H1 (cell line): ENCODE results near the gene CGNL1. TPM values are rescaled to one million over a fixed set of nuclear protein-coding genes. Genes with fewer than 3 reads are reported as not detected.
A peak's percentile ranks its signal among the peaks of the same experiment; 100 is the strongest.

Source experiments
- CTCF ChIA-PET: fragments of 300-600 bp; sonication (Branson Sonifier 250); formaldehyde crosslinking; loops from one replicate; lab custom pipeline; 2021; ENCODE audit not compliant: partially characterized antibody; lab: Charles Lee
- POLR2A ChIA-PET: fragments of 300-600 bp; sonication (Branson Sonifier 250); formaldehyde crosslinking; loops from one replicate; lab custom pipeline; 2021; ENCODE audit warnings: inconsistent platforms; ENCODE audit not compliant: partially characterized antibody; lab: Charles Lee
- DNase-seq, 2 experiments: peaks; one replicate each; pipeline versions ENCODE4 v3.0.0 to v3.0.0-alpha.2; 2010 to 2022; ENCODE audit warnings: low spot score in 2 of 2, low read depth in 1 of 2, mixed read lengths in 1 of 2
- FAIRE-seq: peaks from 2 replicates; lab custom pipeline; 2011; peaks lifted over from hg19 to GRCh38; lab: Jason Lieb, UNC
- H2AFZ ChIP-seq: 2 replicates; pipeline ENCODE4 v1.8.1; 2012; ENCODE audit warnings: low read length, inconsistent platforms
- H2AK5ac ChIP-seq: 2 replicates; pipeline ENCODE4 v1.6.1; 2013; ENCODE audit warnings: low read depth, low read length
- H2BK120ac ChIP-seq: replicated peaks from 2 replicates; pipeline ENCODE3; 2013; ENCODE audit warnings: low read depth, low read length, inconsistent platforms
- H2BK12ac ChIP-seq: 2 replicates; pipeline ENCODE4 v1.6.1; 2013; ENCODE audit warnings: low read depth, low read length
- H2BK15ac ChIP-seq: 2 replicates; pipeline ENCODE4 v1.6.1; 2013; ENCODE audit warnings: low read length
- H2BK20ac ChIP-seq: 2 replicates; pipeline ENCODE4 v1.6.1; 2013; ENCODE audit warnings: low read length
- H2BK5ac ChIP-seq: 2 replicates; pipeline ENCODE4 v1.6.1; 2013; ENCODE audit warnings: low read depth, low read length
- H3K14ac ChIP-seq: 2 replicates; pipeline ENCODE4 v1.6.1; 2013; ENCODE audit warnings: inconsistent platforms; ENCODE audit not compliant: insufficient read length
- H3K18ac ChIP-seq: 2 replicates; pipeline ENCODE4 v1.6.1; 2013; ENCODE audit warnings: low read length; ENCODE audit errors: extremely low read depth
- H3K23ac ChIP-seq: 2 replicates; pipeline ENCODE4 v1.6.1; 2013; ENCODE audit warnings: inconsistent platforms; ENCODE audit not compliant: insufficient read length
- H3K23me2 ChIP-seq: 2 replicates; pipeline ENCODE4 v1.6.1; 2013; ENCODE audit warnings: low read depth, low read length
- H3K27ac ChIP-seq: 2 replicates; pipeline ENCODE4 v1.6.1; 2011; ENCODE audit warnings: low read depth, low read length, inconsistent platforms
- H3K27me3 ChIP-seq, 4 experiments: replicated peaks in 1 of 4; 1 replicate in 1 of 4; 2 replicates in 3 of 4; pipeline versions ENCODE4 v1.6.1 to v1.8.1; 2011 to 2013; ENCODE audit warnings: low read length in 3 of 4, mild to moderate bottlenecking in 3 of 4, inconsistent platforms in 2 of 4, mixed read lengths in 2 of 4, moderate library complexity in 1 of 4; ENCODE audit not compliant: control insufficient read depth in 3 of 4, insufficient read depth in 3 of 4; ENCODE audit errors: extremely low read depth in 1 of 4
- H3K36me3 ChIP-seq, 4 experiments: 2 replicates each; pipeline versions ENCODE4 v1.6.1 to v1.8.1; 2011 to 2013; ENCODE audit warnings: mild to moderate bottlenecking in 4 of 4, low read length in 3 of 4, moderate library complexity in 2 of 4, control low read depth in 1 of 4, inconsistent platforms in 1 of 4; ENCODE audit not compliant: insufficient read depth in 4 of 4, control insufficient read depth in 2 of 4
- H3K4ac ChIP-seq: replicated peaks from 2 replicates; pipeline ENCODE3; 2013; ENCODE audit warnings: low read length, low read depth, mixed read lengths, inconsistent platforms; ENCODE audit not compliant: insufficient read length
- H3K4me1 ChIP-seq, 4 experiments: replicated peaks in 1 of 4; 1 replicate in 1 of 4; 2 replicates in 3 of 4; pipeline versions ENCODE4 v1.6.1 to v1.8.1; 2011 to 2013; ENCODE audit warnings: low read length in 3 of 4, inconsistent platforms in 2 of 4, mixed read lengths in 1 of 4; ENCODE audit not compliant: insufficient read depth in 4 of 4, control insufficient read depth in 3 of 4
- H3K4me2 ChIP-seq, 2 experiments: 2 replicates each; pipeline versions ENCODE4 v1.6.1 to v1.8.1; 2011 to 2013; ENCODE audit warnings: low read depth in 2 of 2, low read length in 2 of 2, control low read depth in 1 of 2, inconsistent platforms in 1 of 2, mild to moderate bottlenecking in 1 of 2; ENCODE audit not compliant: insufficient read depth in 1 of 2
- H3K4me3 ChIP-seq, 4 experiments: fragments of 200-600, 300-600 bp in 1 of 4; sonication (generic), shearing (Covaris generic), sonication (Bioruptor Twin) in 1 of 4; 2 replicates each; pipeline versions ENCODE4 v1.5.1 to v1.8.1; 2011 to 2016; ENCODE audit warnings: low read length in 4 of 4, low read depth in 3 of 4, control low read depth in 2 of 4, inconsistent platforms in 2 of 4, mild to moderate bottlenecking in 2 of 4, mixed read lengths in 1 of 4, moderate library complexity in 1 of 4; ENCODE audit not compliant: insufficient read depth in 2 of 4; ENCODE audit errors: extremely low read depth in 1 of 4
- H3K56ac ChIP-seq: replicated peaks from 2 replicates; pipeline ENCODE3; 2013; ENCODE audit warnings: low read depth, mild to moderate bottlenecking, mixed read lengths, low read length, inconsistent platforms; ENCODE audit not compliant: insufficient read length
- H3K79me1 ChIP-seq: 2 replicates; pipeline ENCODE4 v1.6.1; 2013; ENCODE audit warnings: low read depth, low read length, control low read depth
- H3K79me2 ChIP-seq, 2 experiments: 2 replicates each; pipeline versions ENCODE4 v1.6.1 to v1.8.1; 2012 to 2013; ENCODE audit warnings: low read length in 2 of 2, mild to moderate bottlenecking in 2 of 2, inconsistent platforms in 1 of 2; ENCODE audit not compliant: insufficient read depth in 2 of 2, control insufficient read depth in 1 of 2
- H3K9ac ChIP-seq, 4 experiments: replicated peaks in 1 of 4; 1 replicate in 1 of 4; 2 replicates in 3 of 4; pipeline versions ENCODE4 v1.6.1 to v1.8.1; 2011 to 2013; ENCODE audit warnings: low read depth in 3 of 4, low read length in 3 of 4, control low read depth in 2 of 4, mild to moderate bottlenecking in 2 of 4, moderate library complexity in 2 of 4, inconsistent platforms in 1 of 4; ENCODE audit errors: extremely low read depth in 1 of 4
- H3K9me3 ChIP-seq, 2 experiments: 2 replicates each; pipeline versions ENCODE4 v1.6.1 to v1.8.1; 2012 to 2013; ENCODE audit warnings: mild to moderate bottlenecking in 2 of 2, moderate library complexity in 2 of 2, control low read depth in 1 of 2, inconsistent platforms in 1 of 2, low read depth in 1 of 2, low read length in 1 of 2, mixed read lengths in 1 of 2; ENCODE audit not compliant: insufficient read depth in 2 of 2
- H4K20me1 ChIP-seq, 2 experiments: replicated peaks in 1 of 2; 2 replicates each; pipeline versions ENCODE3 to v1.8.1; 2011 to 2013; ENCODE audit warnings: inconsistent platforms in 2 of 2, low read length in 2 of 2, mild to moderate bottlenecking in 1 of 2; ENCODE audit not compliant: insufficient read depth in 2 of 2, control insufficient read depth in 1 of 2
- H4K5ac ChIP-seq: 2 replicates; pipeline ENCODE4 v1.6.1; 2013; ENCODE audit warnings: low read length, low read depth, mixed read lengths, inconsistent platforms; ENCODE audit not compliant: insufficient read length
- H4K8ac ChIP-seq: 2 replicates; pipeline ENCODE4 v1.8.0; 2013; ENCODE audit warnings: mild to moderate bottlenecking, moderate library complexity, low read length, inconsistent platforms; ENCODE audit not compliant: insufficient read depth; ENCODE audit errors: extremely low read depth
- H4K91ac ChIP-seq: replicated peaks from 2 replicates; pipeline ENCODE3; 2013; ENCODE audit warnings: low read length, mixed read lengths, inconsistent platforms; ENCODE audit not compliant: insufficient read length
- ATF3 ChIP-seq: IDR thresholded peaks from 2 replicates; pipeline ENCODE4 v1.6.1; 2011; ENCODE audit warnings: low read depth, mild to moderate bottlenecking, low read length; ENCODE audit not compliant: insufficient read depth
- SIN3A ChIP-seq, 2 experiments: IDR thresholded peaks in 1 of 2; conservative IDR thresholded peaks in 1 of 2; 2 replicates each; pipeline ENCODE4 v1.6.1; 2011 to 2012; ENCODE audit warnings: low read length in 2 of 2, improper control_type of control experiment in 1 of 2, low read depth in 1 of 2, mild to moderate bottlenecking in 1 of 2
- WGBS, 2 experiments: shearing (Covaris generic) in 1 of 2; methylation state at CpG; one replicate each; pipeline versions ENCODE4 v1.1.6 to v1.1.7; 2013 to 2015; ENCODE audit warnings: low lambda C conversion rate in 2 of 2, mixed read lengths in 2 of 2, inconsistent platforms in 1 of 2, low coverage in 1 of 2, missing lambda C conversion rate in 1 of 2; ENCODE audit not compliant: insufficient replicate concordance in 2 of 2, insufficient coverage in 1 of 2, insufficient read length in 1 of 2; ENCODE audit errors: extremely low coverage in 1 of 2, missing lambda C conversion rate in 1 of 2; 5-methylcytosine and 5-hydroxymethylcytosine counted together
- polyA plus RNA-seq, 7 experiments: library from polyadenylated mRNA; depleted of rRNA in 3 of 7; stranded (reverse) in 5 of 7; unstranded in 2 of 7; fragments of >200 nt in 5 of 7; fragments of 200-250 nt in 2 of 7; gene quantifications; 1 replicate in 5 of 7; 2 replicates in 1 of 7; 4 replicates in 1 of 7; pipeline versions ENCODE4 v1.2.1 to v1.2.3, GENCODE V29; 2011 to 2013; ENCODE audit warnings: missing spikeins in 2 of 7, mixed read lengths in 2 of 7
- total RNA-seq: library from RNA; stranded (reverse); fragmentation: NEBNext Ultra II Directional; extraction: Animal tissue kit (Norgen Biotek cat#: 25700); gene quantifications from 2 replicates; pipeline ENCODE4 v1.2.1, GENCODE V29; 2021

Gene CGNL1
- total and polyA plus RNA-seq, 2 of the 8 experiments (the other 6 are each of a cell fraction or from before 2014, with no cell fraction given): 21.8 to 75.6 TPM

GRCh38 chr15:57505949-57506391 lies 129.7 kb downstream of the CGNL1 start:
- H3K23me2 ChIP-seq: no peaks in the 10 kb centered on the region
- POLR2A ChIA-PET: interaction anchor here (1.2 kb wide), 1 partner anchor 118 kb away, joined by 4 read pairs; no protein-coding TSS in a partner anchor
- H3K23ac ChIP-seq: no peak overlapping the region
- H2AFZ ChIP-seq: no peak overlapping the region
- CTCF ChIA-PET: interaction anchor here (0.7 to 8.2 kb wide), 29 partner anchors 10 to 424 kb away, joined by 3 to 170 read pairs (median 4); no protein-coding TSS in a partner anchor
- H3K27ac ChIP-seq: no peak overlapping the region
- no peak overlapping the region for H2BK15ac ChIP-seq
- H2BK20ac ChIP-seq: no peak overlapping the region
- no peak overlapping the region for H3K14ac ChIP-seq
- H4K91ac ChIP-seq: no peak overlapping the region
- no peak overlapping the region for H4K8ac ChIP-seq
- no peaks in the 10 kb centered on the region for H3K27me3 ChIP-seq
- H3K56ac ChIP-seq: no peak overlapping the region
- H3K9ac ChIP-seq: no peak overlapping the region
- no peak overlapping the region for H2BK120ac ChIP-seq
- H3K18ac ChIP-seq: no peak overlapping the region
- no peak overlapping the region for H2BK12ac ChIP-seq
- TF ChIP-seq SIN3A (conservative IDR thresholded peaks at IDR 0.05 in 1 of 2, IDR thresholded peaks at IDR 0.05 in 1 of 2; ENCODE audit: low read depth in 1 of 2, low read length in 2 of 2) (peak in 1 of 2 experiments; percentile 44; a peak in 2 of 4 replicates), ATF3 (no peak)
- H2AK5ac ChIP-seq: no peak overlapping the region
- no peak overlapping the region for H3K4me3 ChIP-seq
- peaks cover 2 to 4% of the 10 kb centered on the region in 2 experiments for H4K20me1 ChIP-seq
- H3K36me3 ChIP-seq: no peaks in the 10 kb centered on the region
- H3K9me3 ChIP-seq: no peaks in the 10 kb centered on the region
- FAIRE-seq (no peak), DNase-seq (no peak)
- peaks cover 0 to 8% (median 5%) of the 10 kb centered on the region in 4 experiments for H3K4me1 ChIP-seq
- H3K4ac ChIP-seq: no peak overlapping the region
- H4K5ac ChIP-seq: no peak overlapping the region
- H2BK5ac ChIP-seq: no peak overlapping the region
- no peak overlapping the region for H3K4me2 ChIP-seq
- H3K79me1 ChIP-seq: no peaks in the 10 kb centered on the region; the same call in 1 of the 2 replicates
- H3K79me2 ChIP-seq: no peaks in the 10 kb centered on the region; a peak in 1 of 4 replicates
- 83% methylated on average over 9 of the region's 9 CpGs; no CpG with 5 or more reads in 1 of the 2 experiments for WGBS, 2 experiments
